NCI-H526 (cell line): ENCODE measurements around the gene FBLN7.
"Not testable (repeated sequence)": the region's sequence is repeated elsewhere in the genome, so short reads cannot be mapped to it uniquely, and the experiment has no call there.

Experiments used
- DNase-seq, 2 experiments: peaks; one replicate each; lab custom pipeline; 2025; lab: John Stamatoyannopoulos, UW

Gene FBLN7, protein sequence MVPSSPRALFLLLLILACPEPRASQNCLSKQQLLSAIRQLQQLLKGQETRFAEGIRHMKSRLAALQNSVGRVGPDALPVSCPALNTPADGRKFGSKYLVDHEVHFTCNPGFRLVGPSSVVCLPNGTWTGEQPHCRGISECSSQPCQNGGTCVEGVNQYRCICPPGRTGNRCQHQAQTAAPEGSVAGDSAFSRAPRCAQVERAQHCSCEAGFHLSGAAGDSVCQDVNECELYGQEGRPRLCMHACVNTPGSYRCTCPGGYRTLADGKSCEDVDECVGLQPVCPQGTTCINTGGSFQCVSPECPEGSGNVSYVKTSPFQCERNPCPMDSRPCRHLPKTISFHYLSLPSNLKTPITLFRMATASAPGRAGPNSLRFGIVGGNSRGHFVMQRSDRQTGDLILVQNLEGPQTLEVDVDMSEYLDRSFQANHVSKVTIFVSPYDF

DNA sequence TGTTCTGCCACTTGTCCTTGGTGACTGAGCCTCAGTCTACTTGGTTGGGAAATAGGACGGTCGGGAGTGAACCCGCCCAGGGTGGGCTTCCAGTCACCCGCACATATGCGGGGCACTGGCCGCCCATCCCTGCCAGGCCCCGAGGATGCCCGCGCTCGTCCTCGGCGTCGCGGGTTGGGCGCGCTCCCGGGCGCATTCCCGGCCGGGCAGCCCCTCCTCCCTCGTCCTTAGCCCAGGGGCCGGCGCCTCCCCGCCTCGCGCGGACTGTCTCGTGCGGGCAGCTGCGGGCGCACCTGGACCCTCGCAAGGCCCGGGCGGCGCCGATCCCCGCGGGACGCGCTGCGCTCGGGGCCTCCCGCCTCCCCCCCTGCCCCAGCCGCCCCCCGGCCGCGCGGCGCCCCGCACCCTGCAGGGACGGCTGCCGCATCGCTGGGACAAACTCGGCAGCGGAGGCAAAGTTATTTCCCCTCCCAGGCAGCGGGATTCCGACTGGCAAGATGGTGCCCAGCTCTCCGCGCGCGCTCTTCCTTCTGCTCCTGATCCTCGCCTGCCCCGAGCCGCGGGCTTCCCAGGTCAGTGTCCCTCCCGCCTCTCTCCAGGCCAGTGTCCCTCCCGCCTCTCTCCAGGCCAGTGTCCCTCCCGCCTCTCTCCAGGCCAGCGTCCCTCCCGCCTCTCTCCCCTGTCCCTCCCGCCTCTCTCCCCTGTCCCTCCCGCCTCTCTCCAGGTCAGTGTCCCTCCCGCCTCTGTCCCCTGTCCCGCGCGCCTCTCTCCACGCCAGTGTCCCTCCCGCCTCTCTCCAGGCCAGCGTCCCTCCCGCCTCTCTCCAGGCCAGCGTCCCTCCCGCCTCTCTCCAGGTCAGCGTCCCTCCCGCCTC lies at the start of gene FBLN7:
Gene FBLN7 (plus strand): TSS at position 227 of the 874 bp plus-strand sequence. CDS start 271 bp downstream, at position 498.
- DNase-seq: peak in 1 of 2 experiments; percentile 52

DNA sequence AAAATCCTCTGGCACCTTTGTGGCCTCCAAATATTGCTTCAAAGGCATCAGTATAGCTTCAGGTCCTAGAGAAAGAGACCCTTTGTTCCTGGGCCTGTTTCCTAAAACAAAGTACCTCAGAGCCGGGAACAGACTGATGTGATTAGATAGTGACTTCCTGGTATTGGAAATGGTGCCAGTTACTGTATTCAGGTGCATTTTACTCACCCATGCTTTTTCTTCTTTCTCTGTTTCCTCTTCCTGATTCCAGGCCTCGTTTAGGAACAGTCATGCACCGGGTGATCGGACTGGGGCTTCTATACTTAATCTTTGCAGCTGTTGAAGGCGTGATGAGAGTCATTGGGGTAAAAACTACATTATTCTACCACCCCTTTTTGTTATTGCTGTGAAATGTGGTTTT lies 48.8 kb upstream of the FBLN7 start:
- DNase-seq: no peak

DNA sequence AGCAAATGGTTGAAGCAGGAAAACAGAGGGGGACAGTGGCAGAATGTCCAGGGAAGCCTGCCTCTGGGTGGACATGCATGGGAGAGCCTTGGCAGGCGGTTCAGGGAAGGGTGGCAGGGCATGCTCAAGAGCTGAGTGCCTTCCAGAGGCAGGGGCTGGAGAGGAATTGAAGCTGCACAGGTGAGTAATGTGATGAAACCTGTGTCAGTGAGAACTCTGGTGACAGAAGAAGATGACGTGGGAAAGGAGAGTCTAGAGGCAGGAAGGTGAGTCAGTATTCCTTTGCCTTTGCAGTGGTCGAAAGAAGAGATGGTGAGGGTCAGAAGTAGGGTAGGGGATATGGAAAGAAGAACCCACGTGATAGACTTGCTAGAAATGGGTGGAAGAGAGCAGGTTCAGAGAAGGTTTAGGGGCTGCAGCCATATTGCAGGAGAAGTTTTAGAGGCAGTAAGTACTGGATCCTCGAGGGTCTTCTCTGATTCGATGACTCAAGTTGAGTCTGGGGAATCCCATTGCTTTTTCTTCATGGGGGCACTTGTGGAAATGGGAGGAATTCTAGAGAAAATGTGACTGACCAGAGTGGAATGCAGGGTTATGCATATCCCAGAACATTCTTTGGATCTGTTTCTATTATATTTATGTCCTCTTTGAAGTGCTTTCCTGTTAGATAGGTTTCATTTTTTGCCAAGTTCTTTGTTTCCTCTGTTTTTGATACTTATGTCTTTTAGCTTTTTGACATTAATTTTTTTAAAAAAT lies 45.7 kb upstream of the FBLN7 start:
- no peak for DNase-seq

DNA sequence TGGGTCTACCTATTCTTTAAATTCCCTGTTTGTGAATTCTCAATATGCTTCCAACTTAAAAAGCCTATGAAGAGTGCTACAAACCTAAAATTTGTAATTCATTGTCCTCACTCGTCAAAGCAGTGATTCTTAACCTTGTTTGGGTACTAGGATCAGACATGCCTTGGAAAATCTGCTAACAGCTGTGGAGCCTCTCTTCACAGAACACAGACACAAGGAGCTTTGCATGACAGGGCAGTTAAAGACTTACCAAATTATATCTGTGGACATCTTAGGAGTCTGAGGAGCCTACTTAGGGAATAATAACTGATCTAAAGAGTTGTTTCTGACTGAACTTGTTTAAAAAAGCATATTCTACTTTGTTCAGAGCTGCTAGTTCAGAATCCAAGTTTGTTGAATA lies 45.0 kb upstream of the FBLN7 start:
- DNase-seq: no peak

DNA sequence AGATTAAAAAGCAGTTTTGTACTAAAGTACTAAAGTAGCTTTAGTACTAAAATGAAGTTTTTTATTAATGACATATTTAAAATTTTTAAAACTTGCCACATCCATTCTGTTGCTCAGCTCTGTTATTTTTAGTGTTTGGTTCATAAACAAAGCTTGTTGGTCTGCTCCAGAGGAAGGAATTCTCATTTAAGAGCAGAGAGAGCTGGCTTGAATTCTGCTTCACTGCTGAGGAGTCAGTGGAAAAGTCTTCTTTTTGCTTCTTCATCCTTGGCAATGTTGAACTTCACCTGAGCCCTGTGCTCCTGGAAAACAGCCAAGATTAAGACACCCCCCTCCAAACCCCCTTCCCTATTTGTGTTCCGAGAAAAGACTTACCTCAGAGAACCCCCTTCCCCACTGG lies 42.5 kb upstream of the FBLN7 start:
- DNase-seq: no peak

DNA sequence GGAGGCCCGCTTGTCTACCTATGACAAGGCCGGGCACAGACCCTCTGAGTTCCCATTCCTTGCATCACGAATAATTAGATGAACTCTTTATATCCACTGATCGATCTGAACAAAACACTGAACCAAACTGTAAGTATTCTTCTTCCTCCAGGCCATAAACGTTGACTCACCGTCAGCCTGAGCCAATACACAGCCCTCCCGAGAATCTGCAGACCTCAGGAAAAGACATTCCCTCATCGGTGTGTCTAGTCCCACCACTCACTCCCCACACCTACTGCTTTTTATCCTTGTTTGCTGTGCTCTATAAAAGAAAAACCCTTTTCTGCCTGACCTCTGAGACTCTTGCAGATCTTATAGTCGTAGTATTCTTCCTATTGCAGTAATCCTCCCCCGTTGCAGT lies 42.1 kb upstream of the FBLN7 start:
- no peak for DNase-seq

DNA sequence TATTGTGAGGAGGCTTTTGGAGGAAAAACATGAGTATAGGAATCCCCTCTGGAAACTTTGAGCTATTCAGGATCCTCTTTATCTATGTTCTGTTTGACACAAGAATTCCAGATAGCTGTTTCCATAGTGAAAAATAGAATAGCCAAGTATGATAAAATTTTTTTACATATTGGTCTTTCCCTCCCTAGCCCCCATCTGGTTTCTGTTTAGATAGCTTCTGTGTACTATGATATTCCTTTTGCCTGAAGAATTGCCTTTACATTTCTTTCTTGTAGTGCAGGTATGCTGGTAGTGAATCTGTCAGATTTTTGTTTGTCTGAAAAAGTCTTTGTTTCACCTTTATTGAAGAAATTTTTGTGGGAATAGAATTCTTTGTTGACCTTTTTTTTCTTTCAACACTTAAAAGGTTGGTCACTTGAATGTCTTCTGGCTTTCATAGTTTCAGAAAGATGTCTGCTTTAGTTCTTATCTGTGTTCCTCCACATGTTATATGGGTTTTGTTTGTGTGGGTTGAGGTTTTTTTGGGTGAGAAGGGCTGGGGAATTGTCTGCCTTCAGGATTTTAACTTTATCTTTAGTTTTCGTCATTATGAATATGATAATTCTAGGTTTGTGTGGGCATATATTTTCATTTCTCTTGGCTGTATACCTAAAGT lies 29.9 kb upstream of the FBLN7 start:
- no peak for DNase-seq

DNA sequence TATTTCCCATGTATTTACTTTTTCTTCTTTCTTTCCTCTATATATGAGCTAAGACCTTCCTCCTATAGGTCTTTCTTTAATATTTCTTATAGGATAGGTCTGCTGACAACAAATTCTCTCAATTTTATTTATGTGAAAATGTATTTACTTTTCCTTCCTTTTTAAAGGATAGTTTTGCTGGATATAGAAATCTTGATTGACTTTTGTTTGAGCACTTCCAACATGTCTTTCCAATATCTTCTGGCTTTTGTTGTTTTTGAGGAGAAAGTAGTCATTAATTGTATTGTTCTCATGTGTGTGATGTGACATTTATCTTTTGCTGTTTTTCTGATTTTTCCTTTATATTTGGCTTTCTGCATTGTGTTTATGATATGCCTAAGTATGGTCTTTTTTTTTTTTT lies 28.9 kb upstream of the FBLN7 start:
- DNase-seq: no peak

DNA sequence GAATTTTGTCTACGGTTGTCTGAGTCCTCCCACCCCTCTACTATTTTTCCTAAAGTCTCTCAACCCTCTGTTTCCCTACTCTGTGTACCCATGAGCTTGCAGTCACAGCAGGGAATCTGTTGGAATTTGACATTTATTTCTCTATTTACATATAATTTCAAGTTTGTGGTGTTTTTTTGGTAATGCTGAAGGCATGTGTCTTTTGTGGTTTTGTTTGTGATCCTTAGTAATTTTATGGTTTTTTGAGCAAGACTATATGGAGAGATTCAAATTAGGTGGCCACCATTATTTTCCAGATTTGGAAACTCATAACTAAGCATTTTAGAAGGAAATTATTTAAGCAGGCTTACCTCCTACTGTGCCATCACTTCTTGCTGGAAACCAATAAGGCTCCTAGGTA lies 27.2 kb upstream of the FBLN7 start:
- no peak for DNase-seq

DNA sequence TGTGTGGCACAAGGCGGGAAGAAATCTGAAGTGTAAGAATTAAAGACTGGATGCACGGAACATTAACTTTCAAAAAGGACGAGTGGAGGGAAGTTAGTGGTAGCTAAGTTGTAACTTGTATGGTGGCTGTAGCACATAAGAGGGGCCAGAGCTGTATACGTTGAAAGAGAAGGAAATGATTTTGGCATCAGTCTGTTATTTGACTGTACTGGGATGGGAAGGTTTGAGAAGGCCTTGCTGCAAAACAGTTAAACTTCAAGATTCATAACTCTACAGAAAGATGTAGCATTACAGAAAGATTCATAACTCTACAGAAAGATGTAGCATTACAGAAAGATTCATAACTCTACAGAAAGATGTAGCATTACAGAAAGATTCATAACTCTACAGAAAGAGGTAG lies 24.8 kb upstream of the FBLN7 start:
- DNase-seq: not testable (repeated sequence)

DNA sequence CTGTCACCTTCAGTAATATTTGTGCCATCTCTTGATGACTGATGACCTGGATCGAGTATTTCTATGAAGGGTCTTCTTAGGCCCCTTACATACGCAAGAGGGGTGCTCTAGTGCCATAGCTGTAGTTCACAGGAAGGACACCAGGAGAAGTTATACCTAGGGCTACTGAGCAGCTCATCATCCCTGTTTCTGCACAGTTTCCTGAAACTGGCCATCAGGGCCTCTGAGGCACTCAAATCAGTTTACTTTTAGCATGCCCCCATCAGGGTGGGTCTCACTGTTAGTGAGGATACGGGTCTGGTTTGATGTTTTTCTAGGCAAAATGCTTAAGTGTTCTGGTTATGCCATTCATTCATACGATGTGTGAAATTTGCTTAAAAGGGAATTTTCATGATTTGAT lies 20.0 kb upstream of the FBLN7 start:
- DNase-seq: no peak

DNA sequence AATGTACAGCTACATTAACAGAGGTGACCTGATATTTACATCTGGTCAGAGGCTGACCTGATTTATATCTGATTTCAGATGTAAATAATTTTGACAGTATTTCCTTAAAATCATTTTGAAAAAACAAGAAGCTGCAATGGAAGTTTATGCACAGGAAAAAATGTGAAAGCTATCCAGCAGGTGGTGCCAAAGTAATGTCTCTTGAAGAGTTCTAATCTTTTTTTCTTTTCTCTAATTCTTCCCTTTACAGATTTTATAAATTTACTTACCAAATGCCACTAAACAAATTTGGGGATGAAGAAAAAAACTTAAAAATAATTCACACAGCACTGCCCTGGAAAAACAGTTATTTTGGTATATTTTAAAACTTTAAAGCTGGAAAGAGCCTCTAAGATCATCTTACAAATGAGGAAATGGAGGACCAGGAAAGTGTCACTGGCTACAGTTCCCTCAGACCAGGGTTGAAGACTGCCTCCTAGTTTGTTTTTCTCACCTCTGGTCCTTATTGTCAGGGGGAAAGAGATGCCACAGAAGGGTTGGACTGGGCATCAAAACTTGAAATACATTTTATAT lies 16.4 kb upstream of the FBLN7 start:
- peak; percentile 3 to 51 for DNase-seq

DNA sequence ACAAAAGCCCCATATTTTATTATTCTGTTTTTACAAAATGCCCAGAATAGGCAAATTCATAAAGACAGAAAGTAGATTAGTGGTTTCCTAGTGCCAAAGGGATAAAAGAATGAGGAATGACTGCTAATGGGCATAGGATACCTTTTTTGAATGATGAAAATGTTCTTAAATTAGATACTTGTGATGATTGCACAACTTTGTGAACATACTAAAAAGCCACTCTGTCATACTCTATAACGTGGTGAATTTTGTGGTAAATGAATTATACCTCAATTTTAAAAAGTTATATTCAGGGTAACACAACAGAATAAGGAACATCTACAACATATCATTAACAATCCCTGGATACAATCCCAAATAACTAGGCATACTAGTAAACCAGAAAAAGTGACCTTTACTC lies 9.1 kb upstream of the FBLN7 start:
- no peak for DNase-seq

DNA sequence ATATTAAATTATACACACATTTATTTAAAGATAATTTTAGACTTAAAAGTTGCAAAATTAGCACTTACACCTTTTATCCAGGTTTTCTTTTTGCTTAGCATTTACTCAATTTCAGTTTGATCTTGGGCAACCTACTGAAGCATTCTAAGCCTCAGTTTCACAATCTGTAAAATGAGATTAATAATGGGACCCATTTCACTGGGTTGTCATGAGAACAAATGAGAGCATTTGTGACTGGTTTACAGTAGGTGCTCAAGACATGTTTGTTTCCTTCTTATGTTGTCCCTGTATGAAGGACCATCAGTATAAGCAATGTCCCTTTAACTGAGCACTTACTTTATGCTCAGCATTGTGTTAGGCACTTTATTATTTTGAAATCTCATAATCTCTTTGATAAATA lies 4.8 kb upstream of the FBLN7 start:
- no peak for DNase-seq

DNA sequence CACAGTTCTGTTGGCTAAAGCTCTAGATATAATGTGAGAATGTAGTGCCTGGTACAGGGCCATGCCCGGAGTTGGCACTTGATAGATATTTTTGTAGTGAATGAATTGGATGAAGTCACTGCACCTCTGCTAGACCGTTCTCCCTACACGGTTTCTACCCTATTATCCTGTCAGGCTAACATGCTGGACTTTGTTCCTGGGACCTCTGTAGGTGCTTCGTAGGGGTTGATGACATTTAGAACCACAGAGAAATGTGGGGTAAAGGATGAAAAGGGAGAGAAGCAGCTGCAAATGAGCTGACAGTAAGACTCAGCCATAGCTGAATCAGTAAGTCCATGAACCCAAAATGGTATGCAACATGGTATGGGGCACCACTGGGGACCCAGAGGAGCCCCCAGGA lies 4.1 kb upstream of the FBLN7 start:
- DNase-seq: no peak

DNA sequence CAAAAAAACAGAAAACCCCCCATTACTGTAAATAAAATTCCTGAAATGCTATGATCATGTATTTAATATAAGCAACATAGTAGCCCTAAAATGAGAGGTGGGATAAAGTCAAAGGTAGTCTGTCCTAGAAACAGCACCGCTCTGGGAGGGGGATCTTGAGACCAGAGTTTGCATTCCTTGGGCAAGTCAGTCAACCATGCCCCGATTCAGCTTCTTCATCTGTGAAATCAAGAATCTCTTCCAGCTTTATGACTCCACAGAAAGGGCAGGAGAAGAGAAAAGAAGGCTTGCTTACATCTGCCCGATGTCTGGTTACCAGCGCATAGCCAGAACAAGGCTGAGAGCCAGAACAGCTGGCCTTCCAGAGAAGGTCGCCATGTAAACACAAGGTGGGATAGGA lies 2.1 kb upstream of the FBLN7 start:
- no peak for DNase-seq

DNA sequence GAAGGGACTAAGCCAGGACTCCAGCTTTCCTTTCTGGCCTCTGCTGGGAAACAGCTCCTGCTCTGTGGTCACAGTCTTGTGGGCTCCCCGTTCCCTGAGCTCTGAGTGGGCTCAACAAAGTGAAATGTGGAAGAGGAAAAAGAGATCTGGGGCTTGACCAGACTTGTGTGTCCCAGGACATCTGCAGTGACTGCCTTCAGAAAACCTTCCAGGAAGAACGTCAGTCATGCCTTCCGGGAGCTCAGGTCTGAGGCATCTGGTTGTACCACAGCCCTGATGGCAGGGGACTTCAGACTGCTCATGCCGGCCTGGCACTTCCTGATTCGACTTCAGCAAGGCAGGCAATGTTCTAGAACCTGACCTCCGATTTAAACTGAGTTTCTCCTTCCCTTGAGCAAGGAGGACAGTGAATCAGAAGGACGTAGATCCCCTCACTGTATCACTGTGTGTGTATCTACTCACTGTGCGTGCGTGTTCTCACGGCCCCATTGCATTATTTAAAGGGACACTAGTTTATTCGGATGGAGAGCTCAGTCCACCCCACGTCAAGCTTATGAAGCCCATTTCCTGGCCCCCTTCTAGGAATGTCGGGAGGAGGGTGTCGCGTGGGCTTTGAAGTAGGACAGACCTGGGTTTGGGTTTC lies 548 bp upstream of the FBLN7 start:
- peak in 1 of 2 experiments; percentile 26 for DNase-seq

DNA sequence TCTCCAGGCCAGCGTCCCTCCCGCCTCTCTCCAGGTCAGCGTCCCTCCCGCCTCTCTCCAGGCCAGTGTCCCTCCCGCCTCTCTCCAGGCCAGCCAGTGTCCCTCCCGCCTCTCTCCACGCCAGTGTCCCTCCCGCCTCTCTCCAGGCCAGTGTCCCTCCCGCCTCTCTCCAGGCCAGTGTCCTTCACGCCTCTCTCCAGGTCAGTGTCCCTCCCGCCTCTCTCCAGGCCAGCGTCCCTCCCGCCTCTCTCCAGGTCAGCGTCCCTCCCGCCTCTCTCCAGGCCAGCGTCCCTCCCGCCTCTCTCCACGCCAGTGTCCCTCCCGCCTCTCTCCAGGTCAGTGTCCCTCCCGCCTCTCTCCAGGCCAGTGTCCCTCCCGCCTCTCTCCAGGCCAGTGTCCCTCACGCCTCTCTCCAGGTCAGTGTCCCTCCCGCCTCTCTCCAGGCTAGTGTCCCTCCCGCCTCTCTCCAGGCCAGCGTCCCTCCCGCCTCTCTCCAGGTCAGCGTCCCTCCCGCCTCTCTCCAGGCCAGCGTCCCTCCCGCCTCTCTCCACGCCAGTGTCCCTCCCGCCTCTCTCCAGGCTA lies 939 bp downstream of the FBLN7 start:
- DNase-seq: not testable (repeated sequence)

DNA sequence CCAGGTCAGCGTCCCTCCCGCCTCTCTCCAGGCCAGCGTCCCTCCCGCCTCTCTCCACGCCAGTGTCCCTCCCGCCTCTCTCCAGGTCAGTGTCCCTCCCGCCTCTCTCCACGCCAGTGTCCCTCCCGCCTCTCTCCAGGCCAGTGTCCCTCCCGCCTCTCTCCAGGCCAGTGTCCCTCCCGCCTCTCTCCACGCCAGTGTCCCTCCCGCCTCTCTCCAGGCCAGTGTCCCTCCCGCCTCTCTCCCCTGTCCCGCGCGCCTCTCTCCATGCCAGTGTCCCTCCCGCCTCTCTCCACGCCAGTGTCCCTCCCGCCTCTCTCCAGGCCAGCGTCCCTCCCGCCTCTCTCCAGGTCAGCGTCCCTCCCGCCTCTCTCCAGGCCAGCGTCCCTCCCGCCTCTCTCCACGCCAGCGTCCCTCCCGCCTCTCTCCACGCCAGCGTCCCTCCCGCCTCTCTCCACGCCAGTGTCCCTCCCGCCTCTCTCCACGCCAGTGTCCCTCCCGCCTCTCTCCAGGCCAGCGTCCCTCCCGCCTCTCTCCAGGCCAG lies 1.5 kb downstream of the FBLN7 start:
- not testable (repeated sequence) for DNase-seq

DNA sequence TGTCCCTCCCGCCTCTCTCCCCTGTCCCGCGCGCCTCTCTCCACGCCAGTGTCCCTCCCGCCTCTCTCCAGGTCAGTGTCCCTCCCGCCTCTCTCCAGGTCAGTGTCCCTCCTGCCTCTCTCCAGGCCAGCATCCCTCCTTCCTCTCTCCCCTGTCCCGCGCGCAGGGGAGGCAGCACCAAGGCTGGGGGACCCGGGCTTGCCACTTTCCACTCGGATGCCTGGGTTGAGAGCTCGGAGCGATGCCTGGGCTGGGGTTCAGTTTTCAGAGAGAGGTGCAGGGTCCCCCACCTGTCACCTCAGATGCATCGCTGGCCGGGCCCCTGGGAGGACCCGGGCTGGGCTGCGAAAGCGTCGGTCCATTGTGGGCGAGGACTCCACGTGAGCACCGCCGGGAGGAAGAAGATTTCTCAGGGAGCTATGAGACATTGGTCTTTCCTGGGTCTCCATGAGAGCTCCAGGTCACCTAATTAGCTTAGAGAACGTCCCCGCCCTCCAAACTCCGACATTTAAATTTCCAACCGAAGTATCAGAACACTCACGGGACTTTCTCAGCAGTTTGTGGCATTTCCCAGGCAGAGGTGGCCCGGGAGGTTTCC lies 2.1 kb downstream of the FBLN7 start:
- DNase-seq: peak in 1 of 2 experiments; percentile 47
